ENCODE measurements around the gene RRN3. TPM values are rescaled to one million over a fixed set of nuclear protein-coding genes. Genes with fewer than 3 reads are reported as not detected.

RRN3 gene
- total and polyA plus RNA-seq, 2 donors (not counting 3 experiments of a cell fraction or from before 2014, with no cell fraction given), result 15.1 to 26.5 TPM

GRCh38 chr16:15041271-15042004 lies 52.6 kb downstream of the RRN3 start:
- Histone ChIP-seq H3K9ac (replicated peaks; ENCODE audit: extremely low read depth, insufficient read depth, low read length) (no peak overlapping the region), H3K36me3 (ENCODE audit: control insufficient read depth in 2 of 2, extremely low read depth in 1 of 2, insufficient read depth in 2 of 2, low read length in 2 of 2) (peaks cover 19 to 44% of the 10 kb centered on the region in 2 experiments), H4K20me1 (replicated peaks; ENCODE audit: control insufficient read depth, extremely low read depth, insufficient read depth, low read length) (no peaks in the 10 kb centered on the region), H3K9me1 (replicated peaks; ENCODE audit: control insufficient read depth, extremely low read depth, insufficient read depth, low read length) (no peaks in the 10 kb centered on the region), H3K4me3 (replicated peaks in 1 of 3; ENCODE audit: insufficient read depth in 1 of 3, low read depth in 1 of 3, low read length in 3 of 3) (no peak overlapping the region), H3K4me1 (ENCODE audit: control insufficient read depth, extremely low read depth, insufficient read depth, low read length) (no peaks in the 10 kb centered on the region), H3K27ac (ENCODE audit: insufficient read depth, low read depth, low read length) (no peak overlapping the region), H2AFZ (ENCODE audit: low read depth, low read length) (no peak overlapping the region), H3K9me3 (replicated peaks; ENCODE audit: control insufficient read depth, insufficient read depth, low read length) (no peaks in the 10 kb centered on the region), H3K79me2 (ENCODE audit: control insufficient read depth, insufficient read depth, low read length) (no peaks in the 10 kb centered on the region), H3K4me2 (ENCODE audit: insufficient read depth, low read length) (no peak overlapping the region), H3K27me3 (ENCODE audit: control insufficient read depth in 2 of 2, insufficient read depth in 2 of 2, low read length in 2 of 2) (no peaks in the 10 kb centered on the region)
- intact Hi-C loops (cut with micrococcal nuclease) (no loop called here), dilution Hi-C loops (cut with MboI; ENCODE audit: extremely low pct_ligation_motif_present, low sequenced_read_pairs) (no loop called here)
- TF ChIP-seq CTCF (IDR thresholded peaks at IDR 0.05; ENCODE audit: extremely low read depth in 1 of 2, insufficient read depth in 1 of 2, low read depth in 1 of 2, low read length in 2 of 2), result no peak
- TF ChIP-seq FOS (IDR thresholded peaks at IDR 0.05; ENCODE audit: borderline replicate concordance, insufficient read depth, low read length), result no peak
- TF ChIP-seq POLR2AphosphoS5 (IDR thresholded peaks at IDR 0.05; ENCODE audit: insufficient read depth, low read depth, low read length), result no peak
- no peak for TF ChIP-seq JUN (IDR thresholded peaks at IDR 0.05; ENCODE audit: borderline replicate concordance, insufficient read depth, insufficient read length, low read depth)
- TF ChIP-seq GATA2 (IDR thresholded peaks at IDR 0.05; ENCODE audit: insufficient read depth, insufficient read length, low read depth, low read length), result no peak
- no peak for TF ChIP-seq MYC (IDR thresholded peaks at IDR 0.05; ENCODE audit: low read depth, low read length)
- no peak for TF ChIP-seq MAX (IDR thresholded peaks at IDR 0.05; ENCODE audit: insufficient read depth, insufficient read length)
- no peak for TF ChIP-seq POLR2A (IDR thresholded peaks at IDR 0.05; ENCODE audit: low read depth, low read length)
- no peak for TF ChIP-seq EZH2 (IDR thresholded peaks at IDR 0.05; ENCODE audit: borderline replicate concordance, low read depth, low read length, severe bottlenecking)
- no TSS peak for BruUV-seq (replicated peaks)
- ChIA-PET CTCF (interaction anchor here (0.9 to 1.3 kb wide), 3 partner anchors 9 to 11 kb away, joined by 3 read pairs; no protein-coding TSS in a partner anchor), POLR2A (interaction anchor here (0.6 kb wide), 1 partner anchor 9 kb away, joined by 4 read pairs; no protein-coding TSS in a partner anchor)
- DNase-seq (ENCODE audit: low read depth, low spot score) (no peak), FAIRE-seq (no peak)
